ENCODE measurements around the gene ABCC5.

ABCC5 gene

DNA sequence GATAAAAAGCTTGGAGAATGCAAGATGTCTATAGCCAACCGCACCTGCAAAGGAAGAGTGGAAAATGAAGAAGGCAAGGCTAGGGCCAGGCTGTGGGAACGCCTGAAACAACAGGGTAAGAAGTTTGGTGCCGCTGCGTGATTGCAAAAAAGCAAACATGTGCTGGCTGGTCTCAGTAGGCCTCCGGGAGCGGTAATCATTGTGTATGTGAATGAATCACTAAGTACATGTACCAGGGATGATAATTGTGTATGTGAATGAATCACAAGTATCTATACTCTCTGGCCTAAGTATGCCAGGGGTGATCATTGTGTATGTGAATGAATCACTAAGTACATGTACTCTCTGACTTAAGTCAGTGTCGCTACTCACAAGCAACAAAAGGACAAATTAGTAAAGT is 92.7 kb downstream of the ABCC5 start:
- no peaks in the 10 kb centered on the region for H3K27me3 ChIP-seq (ENCODE audit: control insufficient read depth, insufficient read depth, low read length)
- H3K36me3 ChIP-seq (ENCODE audit: control insufficient read depth, insufficient read depth, low read length), result peaks cover 9% of the 10 kb centered on the region
- no peak overlapping the region for H3K9ac ChIP-seq (ENCODE audit: low read length)
- H3K4me3 ChIP-seq (ENCODE audit: low read length), result no peak overlapping the region
- H3K27ac ChIP-seq (ENCODE audit: low read depth, low read length), result no peak overlapping the region
- no peaks in the 10 kb centered on the region for H3K4me1 ChIP-seq (ENCODE audit: control insufficient read depth, insufficient read depth, low read length)

DNA sequence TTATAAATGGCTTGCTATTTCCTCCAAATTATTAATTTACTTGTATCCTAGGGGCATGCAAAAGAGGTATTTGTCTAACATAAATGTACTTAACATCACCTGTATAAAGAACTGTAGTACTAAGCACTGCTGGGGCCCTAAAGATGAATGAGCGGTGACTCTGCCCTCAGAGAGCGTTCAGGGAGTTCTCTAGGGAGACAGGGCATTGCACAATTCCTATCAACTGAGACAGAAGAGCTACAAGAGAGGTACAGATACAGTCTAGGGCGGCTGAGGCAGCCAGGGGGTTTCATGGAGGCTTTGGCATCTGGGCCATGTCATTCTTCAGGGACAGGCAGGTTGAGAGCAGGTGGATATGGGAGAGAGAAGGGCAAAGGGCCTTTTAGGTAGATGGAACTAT is 93.1 kb downstream of the ABCC5 start:
- Histone ChIP-seq H3K27me3 (ENCODE audit: control insufficient read depth, insufficient read depth, low read length) (no peaks in the 10 kb centered on the region), H3K4me1 (ENCODE audit: control insufficient read depth, insufficient read depth, low read length) (no peaks in the 10 kb centered on the region), H3K27ac (ENCODE audit: low read depth, low read length) (no peak overlapping the region), H3K4me3 (ENCODE audit: low read length) (no peak overlapping the region), H3K36me3 (ENCODE audit: control insufficient read depth, insufficient read depth, low read length) (peaks cover 11% of the 10 kb centered on the region), H3K9ac (ENCODE audit: low read length) (no peak overlapping the region)

DNA sequence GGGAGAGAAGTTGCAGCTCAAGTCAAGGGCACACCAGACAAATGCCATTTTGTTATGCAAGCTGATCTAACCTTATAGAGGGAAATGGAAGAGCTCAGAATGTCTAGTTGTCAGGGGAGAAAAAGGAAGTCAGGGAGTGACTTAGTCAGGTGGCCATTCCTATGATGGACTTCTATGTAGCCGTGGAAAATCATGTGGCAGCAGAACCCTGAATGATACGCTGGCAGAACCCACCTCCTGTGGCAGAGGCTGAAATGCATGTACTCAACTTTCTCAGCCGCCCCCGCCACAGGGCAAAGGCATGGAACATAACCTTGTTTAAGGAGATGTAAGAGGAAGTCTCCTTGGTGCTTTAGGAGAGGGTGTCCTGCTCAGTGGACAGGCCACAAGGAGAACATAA is 95.3 kb downstream of the ABCC5 start:
- Histone ChIP-seq H3K36me3 (ENCODE audit: control insufficient read depth, insufficient read depth, low read length) (peaks cover 12% of the 10 kb centered on the region), H3K27ac (ENCODE audit: low read depth, low read length) (no peak overlapping the region), H3K4me1 (ENCODE audit: control insufficient read depth, insufficient read depth, low read length) (no peaks in the 10 kb centered on the region), H3K9ac (ENCODE audit: low read length) (no peak overlapping the region), H3K4me3 (ENCODE audit: low read length) (no peak overlapping the region), H3K27me3 (ENCODE audit: control insufficient read depth, insufficient read depth, low read length) (no peaks in the 10 kb centered on the region)

DNA sequence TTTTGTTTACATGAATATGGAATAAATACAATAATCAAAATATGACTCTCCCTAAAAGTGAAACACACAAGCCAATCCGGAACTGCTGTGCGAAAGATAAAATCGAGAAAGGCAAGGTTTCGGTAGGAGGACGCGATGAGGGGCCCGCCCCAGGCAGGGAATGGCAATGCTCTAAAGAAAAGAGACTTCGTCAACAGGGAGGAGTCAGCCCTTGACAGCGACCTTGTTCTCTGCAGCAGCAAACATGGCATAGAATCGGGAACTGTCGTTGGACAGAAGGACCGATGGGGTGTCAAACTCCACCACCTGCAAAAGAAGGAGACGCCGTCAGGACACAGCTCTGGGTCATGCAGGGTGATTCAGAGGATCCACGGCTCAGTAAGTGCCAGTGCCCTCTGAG is 96.6 kb downstream of the ABCC5 start:
- Histone ChIP-seq H3K27ac (ENCODE audit: low read depth, low read length) (no peak overlapping the region), H3K4me1 (ENCODE audit: control insufficient read depth, insufficient read depth, low read length) (no peaks in the 10 kb centered on the region), H3K27me3 (ENCODE audit: control insufficient read depth, insufficient read depth, low read length) (no peaks in the 10 kb centered on the region), H3K36me3 (ENCODE audit: control insufficient read depth, insufficient read depth, low read length) (peaks cover 12% of the 10 kb centered on the region), H3K4me3 (ENCODE audit: low read length) (no peak overlapping the region), H3K9ac (ENCODE audit: low read length) (no peak overlapping the region)

DNA sequence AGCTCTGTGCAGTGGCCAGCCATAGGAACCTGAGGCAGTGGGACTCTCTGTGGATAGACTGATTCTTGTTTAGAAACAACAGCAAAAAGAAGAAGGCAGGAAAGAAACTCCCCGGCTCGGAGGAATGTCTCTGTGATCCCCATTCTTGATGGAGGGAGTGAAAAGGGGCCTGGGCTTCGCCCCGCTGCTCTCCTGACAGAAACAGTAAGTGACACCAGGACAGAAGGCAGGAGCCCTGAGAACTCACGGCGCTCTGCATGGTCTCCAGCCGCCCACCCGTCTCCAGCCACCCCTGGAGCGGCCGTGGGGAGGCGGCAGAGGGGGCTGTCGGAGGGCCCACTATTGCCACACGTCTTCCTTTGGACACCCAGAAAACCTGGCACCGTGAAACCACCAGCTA is 97.3 kb downstream of the ABCC5 start:
- Histone ChIP-seq H3K9ac (ENCODE audit: low read length) (no peak overlapping the region), H3K4me1 (ENCODE audit: control insufficient read depth, insufficient read depth, low read length) (no peaks in the 10 kb centered on the region), H3K27me3 (ENCODE audit: control insufficient read depth, insufficient read depth, low read length) (no peaks in the 10 kb centered on the region), H3K36me3 (ENCODE audit: control insufficient read depth, insufficient read depth, low read length) (peaks cover 12% of the 10 kb centered on the region), H3K4me3 (ENCODE audit: low read length) (no peak overlapping the region), H3K27ac (ENCODE audit: low read depth, low read length) (no peak overlapping the region)

DNA sequence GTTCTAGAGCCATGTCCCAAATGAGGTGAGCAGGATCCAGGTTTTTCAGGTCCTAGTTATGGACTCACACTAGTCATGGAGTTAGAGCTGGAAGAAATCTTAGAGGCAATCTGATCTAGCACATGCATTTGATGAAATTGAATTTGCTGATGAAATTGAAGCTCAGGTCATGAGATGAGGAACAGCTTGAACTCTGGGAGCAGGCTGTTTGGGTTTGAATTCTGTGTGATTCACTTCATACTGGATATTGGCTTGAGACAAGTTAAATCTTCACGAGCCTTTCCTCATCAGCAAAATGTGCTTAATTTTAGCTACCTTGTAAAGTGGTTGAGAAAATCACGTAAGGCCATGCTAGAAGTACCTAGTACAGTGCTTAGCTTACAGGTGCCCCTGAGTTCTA is 99.5 kb downstream of the ABCC5 start:
- Histone ChIP-seq H3K9ac (ENCODE audit: low read length) (no peak overlapping the region), H3K4me1 (ENCODE audit: control insufficient read depth, insufficient read depth, low read length) (no peaks in the 10 kb centered on the region), H3K27ac (ENCODE audit: low read depth, low read length) (no peak overlapping the region), H3K36me3 (ENCODE audit: control insufficient read depth, insufficient read depth, low read length) (peaks cover 6% of the 10 kb centered on the region), H3K27me3 (ENCODE audit: control insufficient read depth, insufficient read depth, low read length) (no peaks in the 10 kb centered on the region), H3K4me3 (ENCODE audit: low read length) (no peak overlapping the region)

DNA sequence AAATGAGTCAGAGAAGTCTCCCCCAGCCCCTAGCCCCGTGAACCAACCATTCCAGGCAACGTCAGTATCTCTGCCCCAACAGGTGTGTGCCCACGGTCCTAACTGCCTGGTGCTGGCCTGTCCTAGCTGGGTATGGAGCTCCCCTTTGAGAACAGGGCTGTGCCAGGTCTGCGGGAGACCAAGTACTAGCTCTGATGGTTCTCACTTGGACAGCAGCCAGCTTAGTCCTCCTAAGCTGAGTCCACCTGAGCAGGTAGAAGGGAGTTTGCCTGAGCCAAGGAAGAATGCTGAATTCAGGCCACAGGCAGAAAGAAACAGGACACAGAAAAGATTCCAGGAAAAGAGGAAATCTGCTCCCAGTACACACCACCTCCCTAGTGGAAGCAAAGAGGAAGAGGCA is 99.9 kb downstream of the ABCC5 start:
- Histone ChIP-seq H3K27me3 (ENCODE audit: control insufficient read depth, insufficient read depth, low read length) (no peaks in the 10 kb centered on the region), H3K27ac (ENCODE audit: low read depth, low read length) (no peak overlapping the region), H3K4me3 (ENCODE audit: low read length) (no peak overlapping the region), H3K36me3 (ENCODE audit: control insufficient read depth, insufficient read depth, low read length) (peaks cover 6% of the 10 kb centered on the region), H3K9ac (ENCODE audit: low read length) (no peak overlapping the region), H3K4me1 (ENCODE audit: control insufficient read depth, insufficient read depth, low read length) (no peaks in the 10 kb centered on the region)

DNA sequence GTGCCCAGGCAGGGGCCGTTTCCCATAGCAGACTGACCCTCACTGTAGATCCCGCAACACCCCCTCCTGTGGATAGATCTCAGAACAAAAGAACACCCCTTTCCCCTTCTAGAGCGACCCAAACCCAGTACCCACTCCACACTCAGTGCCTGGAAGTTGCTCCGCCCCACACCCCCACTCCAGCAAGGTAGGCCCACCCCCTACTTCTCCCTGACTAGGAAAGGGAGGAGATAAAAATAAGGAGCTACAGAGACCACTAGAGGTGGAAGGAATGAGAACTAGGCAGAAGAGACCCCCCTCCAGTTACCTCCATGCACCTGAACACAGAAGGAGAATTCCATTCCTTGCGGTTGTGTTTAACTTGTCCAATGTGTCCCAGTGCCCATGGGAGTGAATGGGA is 102.8 kb downstream of the ABCC5 start:
- Histone ChIP-seq H3K4me3 (ENCODE audit: low read length) (no peak overlapping the region), H3K27ac (ENCODE audit: low read depth, low read length) (no peak overlapping the region), H3K36me3 (ENCODE audit: control insufficient read depth, insufficient read depth, low read length) (peaks cover 2% of the 10 kb centered on the region), H3K4me1 (ENCODE audit: control insufficient read depth, insufficient read depth, low read length) (no peaks in the 10 kb centered on the region), H3K9ac (ENCODE audit: low read length) (no peak overlapping the region), H3K27me3 (ENCODE audit: control insufficient read depth, insufficient read depth, low read length) (no peaks in the 10 kb centered on the region)

DNA sequence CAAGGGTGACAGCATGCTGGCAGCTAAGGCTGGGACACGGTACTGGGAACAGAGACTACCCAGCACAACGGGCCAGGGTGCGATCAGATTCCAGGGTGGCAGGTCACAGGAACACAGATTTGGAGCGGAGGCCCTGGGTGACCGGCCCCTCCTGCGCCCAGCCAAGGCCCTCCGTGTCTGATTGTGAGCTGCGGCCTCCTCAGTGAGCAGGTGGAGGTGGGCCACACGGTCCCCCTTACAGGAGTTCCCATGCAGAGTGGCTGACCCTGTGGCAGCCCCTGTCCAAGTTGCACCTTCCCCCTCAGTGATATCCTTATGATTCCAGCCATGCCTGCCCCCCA is 104.1 kb downstream of the ABCC5 start:
- Histone ChIP-seq H3K27me3 (ENCODE audit: control insufficient read depth, insufficient read depth, low read length) (no peaks in the 10 kb centered on the region), H3K36me3 (ENCODE audit: control insufficient read depth, insufficient read depth, low read length) (no peaks in the 10 kb centered on the region), H3K9ac (ENCODE audit: low read length) (no peak overlapping the region), H3K4me3 (ENCODE audit: low read length) (no peak overlapping the region), H3K27ac (ENCODE audit: low read depth, low read length) (no peak overlapping the region), H3K4me1 (ENCODE audit: control insufficient read depth, insufficient read depth, low read length) (no peaks in the 10 kb centered on the region)

DNA sequence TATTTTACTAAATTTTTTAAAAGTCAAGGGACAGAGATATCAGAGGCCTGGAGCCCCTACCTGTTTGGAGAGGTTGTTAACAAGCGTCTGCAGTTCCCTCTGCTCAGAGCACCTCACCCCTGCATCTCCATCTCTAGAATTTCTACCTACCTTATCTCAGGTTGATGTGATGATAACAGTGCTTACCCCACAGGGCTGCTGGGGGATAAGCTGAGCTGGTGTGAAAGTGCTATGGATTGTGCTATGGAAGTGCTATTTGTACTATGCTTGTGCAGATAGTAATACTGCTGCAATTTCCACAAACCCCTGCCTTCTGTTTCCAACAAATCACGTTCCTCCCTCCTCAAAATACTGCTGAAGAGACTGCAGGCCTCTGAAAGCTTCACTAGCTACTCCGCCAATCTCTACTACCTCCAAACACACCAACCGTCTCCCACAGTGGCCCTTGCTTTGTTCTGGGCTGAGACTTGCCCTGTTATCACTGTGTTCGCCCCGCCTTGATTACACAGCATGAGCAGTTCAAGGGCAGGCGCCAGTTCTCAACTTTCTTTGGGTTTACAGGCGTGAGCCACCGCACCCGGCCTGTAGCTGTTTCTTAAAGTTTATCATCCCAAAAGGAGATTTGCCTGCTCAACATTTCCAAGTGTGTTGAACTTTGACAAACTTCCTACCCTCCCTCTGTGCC is 104.6 kb downstream of the ABCC5 start:
- Histone ChIP-seq H3K9ac (ENCODE audit: low read length) (no peak overlapping the region), H3K4me1 (ENCODE audit: control insufficient read depth, insufficient read depth, low read length) (no peaks in the 10 kb centered on the region), H3K27me3 (ENCODE audit: control insufficient read depth, insufficient read depth, low read length) (no peaks in the 10 kb centered on the region), H3K36me3 (ENCODE audit: control insufficient read depth, insufficient read depth, low read length) (no peaks in the 10 kb centered on the region), H3K27ac (ENCODE audit: low read depth, low read length) (no peak overlapping the region), H3K4me3 (ENCODE audit: low read length) (no peak overlapping the region)

DNA sequence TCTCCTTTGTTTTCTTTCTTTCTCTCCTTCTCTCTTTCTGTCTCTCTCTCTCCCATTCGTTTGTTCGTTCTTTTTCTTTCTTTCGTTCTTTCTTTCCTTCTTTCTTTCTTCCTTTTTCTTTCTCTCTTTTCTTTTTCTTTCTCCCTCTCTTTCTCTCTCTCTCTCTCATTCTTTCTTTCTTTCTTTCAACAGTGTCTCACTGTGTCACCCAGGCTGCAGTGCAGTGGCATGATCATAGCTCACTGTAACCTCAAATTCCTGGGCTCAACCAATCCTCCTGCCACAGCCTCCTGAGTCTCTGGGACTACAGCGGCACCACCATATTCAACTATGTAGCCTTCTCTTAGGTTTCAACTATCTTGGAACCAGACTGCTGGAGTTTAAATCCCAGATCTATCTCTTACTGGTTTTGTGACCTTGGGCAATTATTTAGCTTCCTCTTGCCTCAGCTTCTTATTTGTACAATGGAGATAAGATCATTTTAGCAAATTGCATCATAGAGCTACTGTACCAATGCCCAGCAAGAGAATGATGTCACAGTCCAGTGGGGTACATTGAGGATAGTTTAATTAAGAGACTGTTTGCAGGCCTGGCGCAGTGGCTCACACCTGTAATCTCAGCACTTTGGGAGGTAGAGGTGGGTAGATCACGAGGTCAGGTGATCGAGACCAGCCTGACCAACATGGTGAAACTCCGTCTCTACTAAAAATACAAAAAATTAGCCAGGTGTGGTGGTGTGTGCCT is 105.7 kb downstream of the ABCC5 start:
- no peaks in the 10 kb centered on the region for H3K4me1 ChIP-seq (ENCODE audit: control insufficient read depth, insufficient read depth, low read length)
- H3K27ac ChIP-seq (ENCODE audit: low read depth, low read length), result no peak overlapping the region
- H3K9ac ChIP-seq (ENCODE audit: low read length), result no peak overlapping the region
- no peaks in the 10 kb centered on the region for H3K27me3 ChIP-seq (ENCODE audit: control insufficient read depth, insufficient read depth, low read length)
- H3K36me3 ChIP-seq (ENCODE audit: control insufficient read depth, insufficient read depth, low read length), result no peaks in the 10 kb centered on the region
- no peak overlapping the region for H3K4me3 ChIP-seq (ENCODE audit: low read length)

DNA sequence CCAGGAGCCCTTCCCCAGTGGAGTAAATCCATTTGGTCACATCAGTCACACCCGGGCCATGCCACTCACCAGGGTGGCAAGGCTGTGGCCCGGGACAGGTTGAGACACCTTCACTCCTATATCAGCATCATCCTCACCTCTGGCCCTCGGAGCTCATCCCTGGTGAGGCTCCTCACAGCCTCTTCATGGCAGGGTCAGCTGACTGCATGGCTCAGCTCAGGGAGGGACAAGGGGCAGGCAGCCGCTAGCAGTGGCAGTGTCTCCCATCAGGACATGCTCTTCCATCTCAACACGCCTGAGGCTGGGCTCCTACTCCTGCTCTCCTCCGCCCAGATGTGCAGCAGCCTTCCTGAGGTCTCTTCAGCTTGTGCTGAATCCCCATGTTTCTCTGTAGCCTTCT is 106.6 kb downstream of the ABCC5 start:
- Histone ChIP-seq H3K9ac (ENCODE audit: low read length) (no peak overlapping the region), H3K4me3 (ENCODE audit: low read length) (no peak overlapping the region), H3K4me1 (ENCODE audit: control insufficient read depth, insufficient read depth, low read length) (no peaks in the 10 kb centered on the region), H3K36me3 (ENCODE audit: control insufficient read depth, insufficient read depth, low read length) (no peaks in the 10 kb centered on the region), H3K27me3 (ENCODE audit: control insufficient read depth, insufficient read depth, low read length) (no peaks in the 10 kb centered on the region), H3K27ac (ENCODE audit: low read depth, low read length) (no peak overlapping the region)

DNA sequence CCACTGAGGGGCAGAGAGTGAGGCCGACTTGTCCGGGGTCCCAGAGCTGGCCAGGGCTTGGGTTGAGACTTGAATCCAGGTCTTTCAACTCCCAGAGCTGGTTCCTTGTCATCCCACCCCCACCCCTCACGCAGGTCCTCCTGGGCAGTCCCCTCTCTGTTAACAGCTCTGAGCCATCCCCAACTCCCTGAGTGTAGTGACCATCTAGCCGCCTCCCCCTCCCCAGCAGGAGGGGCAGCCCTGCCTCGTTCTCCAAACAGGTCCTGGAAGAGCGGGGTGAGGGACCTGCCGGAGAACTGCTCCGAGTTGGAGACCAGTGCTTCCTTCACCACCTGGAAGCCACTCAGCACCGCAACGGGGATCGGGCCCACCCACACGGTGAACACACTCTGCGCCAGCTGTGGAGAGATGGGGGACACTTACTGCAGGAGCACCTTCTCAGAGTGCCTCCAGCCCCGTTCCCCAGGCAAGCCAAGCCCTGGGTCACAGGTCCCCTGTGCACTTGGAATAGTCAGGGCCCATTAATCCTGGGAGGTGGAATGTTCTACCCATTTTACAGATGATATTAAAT is 108.6 kb downstream of the ABCC5 start:
- Histone ChIP-seq H3K27me3 (ENCODE audit: control insufficient read depth, insufficient read depth, low read length) (no peaks in the 10 kb centered on the region), H3K4me3 (ENCODE audit: low read length) (no peak overlapping the region), H3K27ac (ENCODE audit: low read depth, low read length) (no peak overlapping the region), H3K9ac (ENCODE audit: low read length) (no peak overlapping the region), H3K4me1 (ENCODE audit: control insufficient read depth, insufficient read depth, low read length) (no peaks in the 10 kb centered on the region), H3K36me3 (ENCODE audit: control insufficient read depth, insufficient read depth, low read length) (no peaks in the 10 kb centered on the region)
